Lung (tissue), 16 donors: Measurements from ENCODE around the gene LRPAP1. TPM values are rescaled to one million over a fixed set of nuclear protein-coding genes. Genes with fewer than 3 reads are reported as not detected.
A peak's percentile ranks its signal among the peaks of the same experiment; 100 is the strongest.
"Not testable (repeated sequence)": the region's sequence is repeated elsewhere in the genome, so short reads cannot be mapped to it uniquely, and the experiment has no call there.

ENCODE experiments used
- ATAC-seq: fragments of 200-7000 bp; cut with Tn5 transposase; one replicate; pipeline ENCODE4 v1.9.1; 2020; ENCODE audit warnings: moderate number of reproducible peaks; ENCODE audit not compliant: insufficient read depth, low FRiP score
- DNase-seq, 3 donors: peaks; one replicate each; pipeline ENCODE4 v3.0.0-alpha.2; 2013 to 2017
- H3K27ac ChIP-seq, 2 donors: one replicate each; pipeline ENCODE4 v1.5.1; 2013; ENCODE audit warnings: mild to moderate bottlenecking in 2 of 2, moderate library complexity in 2 of 2, control low read depth in 1 of 2, inconsistent platforms in 1 of 2, low read depth in 1 of 2, low read length in 1 of 2
- H3K27me3 ChIP-seq, 3 donors: one replicate each; pipeline ENCODE4 v1.5.1; 2013; ENCODE audit warnings: low read length in 2 of 3; ENCODE audit not compliant: control insufficient read depth in 3 of 3, insufficient read depth in 3 of 3
- H3K36me3 ChIP-seq, 4 donors: one replicate each; pipeline ENCODE4 v1.5.1; 2013; ENCODE audit warnings: low read length in 4 of 4, mild to moderate bottlenecking in 1 of 4, moderate library complexity in 1 of 4; ENCODE audit not compliant: control insufficient read depth in 4 of 4, insufficient read depth in 4 of 4
- H3K4me1 ChIP-seq, 5 donors: one replicate each; pipeline ENCODE4 v1.5.1; 2013; ENCODE audit warnings: low read length in 5 of 5, mild to moderate bottlenecking in 2 of 5, moderate library complexity in 1 of 5; ENCODE audit not compliant: control insufficient read depth in 5 of 5, insufficient read depth in 5 of 5
- H3K4me3 ChIP-seq: one replicate; pipeline ENCODE4 v1.5.1; 2013; ENCODE audit warnings: mild to moderate bottlenecking, control low read depth, moderate library complexity
- H3K9ac ChIP-seq, 2 donors: one replicate each; pipeline ENCODE4 v1.5.1; 2013; ENCODE audit warnings: low read length in 2 of 2, control low read depth in 1 of 2; ENCODE audit not compliant: insufficient read depth in 1 of 2
- H3K9me3 ChIP-seq, 4 donors: one replicate each; pipeline ENCODE4 v1.5.1; 2013; ENCODE audit warnings: low read length in 3 of 4, mild to moderate bottlenecking in 1 of 4, moderate library complexity in 1 of 4; ENCODE audit not compliant: control insufficient read depth in 4 of 4, insufficient read depth in 3 of 4
- WGBS, 2 donors: extraction: QIAGEN DNeasy Blood & Tissue Kit; methylation state at CpG; one replicate each; pipeline ENCODE4 v1.1.7; 2013; 5-methylcytosine and 5-hydroxymethylcytosine counted together
- long read RNA-seq, 5 donors: transcript quantifications; one replicate each; lab custom pipeline, GENCODE V29; 2026
- polyA plus RNA-seq, 2 donors: library from polyadenylated mRNA; stranded (reverse); fragments of 200-250 nt; gene quantifications; one replicate each; pipeline ENCODE4 v1.2.1, GENCODE V29; 2013
- total RNA-seq, 2 donors: library from RNA; depleted of rRNA in 1 of 2; stranded (reverse); fragments of >200 nt in 1 of 2; gene quantifications; one replicate each; pipeline ENCODE4 v1.2.1, GENCODE V29; 2014 to 2021
- TF ChIP-seq, protein P1 (sequence below): IDR thresholded peaks from 2 replicates; pipeline ENCODE4 v1.5.1; 2012; ENCODE audit warnings: mild to moderate bottlenecking; ENCODE audit errors: control extremely low read depth, extremely low read depth
- donor health status: control.
- donor health status: control.
- donor health status: Bipolar disorder and iron deficiency.
- donor health status: healthy.
- donor health status: DM: yes; HTN: yes; CAD: no.

The LRPAP1 gene
- total RNA-seq (100 to 1,000 TPM; 177 to 238 TPM), polyA plus RNA-seq (100 to 1,000 TPM in 1 of 2 donors, 10 to 100 TPM in 1; 46.1 to 289 TPM)
- long read RNA-seq, donor 1, full-length matches to known transcripts, result 45 of 56 reads
- long read RNA-seq, donor 1, partial matches to known transcripts, result 11 of 56 reads
- long read RNA-seq, donor 1, other reads (novel, unspliced or antisense), result 0 of 56 reads
- long read RNA-seq, donor 2, full-length matches to known transcripts, result 12 of 12 reads
- long read RNA-seq, donor 2, partial matches to known transcripts, result 0 of 12 reads
- long read RNA-seq, donor 2, other reads (novel, unspliced or antisense), result 0 of 12 reads
- long read RNA-seq, donor 3, full-length matches to known transcripts, result 27 of 27 reads
- long read RNA-seq, donor 3, partial matches to known transcripts, result 0 of 27 reads
- long read RNA-seq, donor 3, other reads (novel, unspliced or antisense), result 0 of 27 reads
- long read RNA-seq, donor 4, full-length matches to known transcripts, result 10 of 10 reads
- long read RNA-seq, donor 4, partial matches to known transcripts, result 0 of 10 reads
- long read RNA-seq, donor 4, other reads (novel, unspliced or antisense), result 0 of 10 reads
- long read RNA-seq, donor 5, full-length matches to known transcripts, result 38 of 38 reads
- long read RNA-seq, donor 5, partial matches to known transcripts, result 0 of 38 reads
- long read RNA-seq, donor 5, other reads (novel, unspliced or antisense), result 0 of 38 reads

DNA sequence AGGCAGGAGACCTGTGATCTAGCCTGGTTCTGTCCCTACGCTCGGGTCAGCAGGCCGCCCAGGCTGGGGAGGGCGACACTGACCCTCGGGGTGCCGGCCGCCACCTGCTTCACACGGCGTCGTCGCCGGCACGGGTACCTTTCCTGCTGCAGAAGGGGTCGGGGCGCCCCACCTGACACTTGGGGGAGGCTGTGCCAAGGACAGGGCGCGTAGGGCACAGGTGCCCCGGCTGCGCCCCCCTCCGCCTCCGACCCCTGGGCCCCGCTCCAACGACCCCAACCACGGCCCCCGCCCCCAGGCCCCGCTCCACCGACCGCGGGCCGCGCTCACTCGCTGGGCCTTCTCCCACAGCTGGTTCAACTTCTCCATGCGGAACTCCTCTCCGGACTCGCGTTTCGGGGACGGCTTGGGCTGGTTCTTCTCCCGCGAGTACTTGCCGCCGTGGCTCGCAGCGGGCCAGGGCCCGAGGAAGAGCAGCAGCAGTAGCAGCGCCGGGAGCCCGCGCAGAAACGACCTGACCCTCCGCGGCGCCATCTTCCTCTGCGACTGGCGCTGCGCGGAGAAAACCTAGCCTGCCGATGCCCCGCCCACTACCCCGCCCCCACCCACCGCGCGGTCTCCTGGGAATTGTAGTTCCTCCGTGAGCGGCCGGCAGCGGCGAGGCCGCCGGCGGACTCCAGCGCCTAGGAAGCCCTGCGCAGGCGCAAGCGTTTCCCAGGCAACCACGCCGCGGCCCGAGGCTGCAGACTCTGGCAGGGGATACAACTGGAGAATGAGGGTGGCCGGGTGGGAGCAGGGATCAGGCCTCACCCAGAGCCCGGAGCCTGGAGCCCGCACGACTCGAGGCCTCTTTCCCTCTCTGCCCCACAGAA lies at the start of gene LRPAP1:
Gene LRPAP1, minus strand, starts transcription at position 544 of the 872 bp plus-strand sequence. Its CDS starts 10 bp downstream, at position 534.
- peak; percentile 95 for ATAC-seq
- H3K27ac ChIP-seq, result peak within 1 kb of the TSS; percentile 63 to 87
- no peaks in the 10 kb centered on the region for H3K9me3 ChIP-seq
- H3K4me3 ChIP-seq, result peak within 1 kb of the TSS; percentile 85
- WGBS, 2 donors, result 0 to 1% methylated on average over 76 to 84 of the region's 84 CpGs
- H3K36me3 ChIP-seq, result peaks cover 0 to 11% (median 4%) of the 10 kb centered on the region in 4 donors
- peak; percentile 95 to 96 (median 96) for DNase-seq
- H3K4me1 ChIP-seq, result peaks cover 0 to 31% (median 19%) of the 10 kb centered on the region in 5 donors
- TF ChIP-seq, protein P1, sequence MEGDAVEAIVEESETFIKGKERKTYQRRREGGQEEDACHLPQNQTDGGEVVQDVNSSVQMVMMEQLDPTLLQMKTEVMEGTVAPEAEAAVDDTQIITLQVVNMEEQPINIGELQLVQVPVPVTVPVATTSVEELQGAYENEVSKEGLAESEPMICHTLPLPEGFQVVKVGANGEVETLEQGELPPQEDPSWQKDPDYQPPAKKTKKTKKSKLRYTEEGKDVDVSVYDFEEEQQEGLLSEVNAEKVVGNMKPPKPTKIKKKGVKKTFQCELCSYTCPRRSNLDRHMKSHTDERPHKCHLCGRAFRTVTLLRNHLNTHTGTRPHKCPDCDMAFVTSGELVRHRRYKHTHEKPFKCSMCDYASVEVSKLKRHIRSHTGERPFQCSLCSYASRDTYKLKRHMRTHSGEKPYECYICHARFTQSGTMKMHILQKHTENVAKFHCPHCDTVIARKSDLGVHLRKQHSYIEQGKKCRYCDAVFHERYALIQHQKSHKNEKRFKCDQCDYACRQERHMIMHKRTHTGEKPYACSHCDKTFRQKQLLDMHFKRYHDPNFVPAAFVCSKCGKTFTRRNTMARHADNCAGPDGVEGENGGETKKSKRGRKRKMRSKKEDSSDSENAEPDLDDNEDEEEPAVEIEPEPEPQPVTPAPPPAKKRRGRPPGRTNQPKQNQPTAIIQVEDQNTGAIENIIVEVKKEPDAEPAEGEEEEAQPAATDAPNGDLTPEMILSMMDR, result no peak
- H3K9ac ChIP-seq, result peak within 1 kb of the TSS; percentile 5 to 79
- H3K27me3 ChIP-seq, result no peaks in the 10 kb centered on the region

DNA sequence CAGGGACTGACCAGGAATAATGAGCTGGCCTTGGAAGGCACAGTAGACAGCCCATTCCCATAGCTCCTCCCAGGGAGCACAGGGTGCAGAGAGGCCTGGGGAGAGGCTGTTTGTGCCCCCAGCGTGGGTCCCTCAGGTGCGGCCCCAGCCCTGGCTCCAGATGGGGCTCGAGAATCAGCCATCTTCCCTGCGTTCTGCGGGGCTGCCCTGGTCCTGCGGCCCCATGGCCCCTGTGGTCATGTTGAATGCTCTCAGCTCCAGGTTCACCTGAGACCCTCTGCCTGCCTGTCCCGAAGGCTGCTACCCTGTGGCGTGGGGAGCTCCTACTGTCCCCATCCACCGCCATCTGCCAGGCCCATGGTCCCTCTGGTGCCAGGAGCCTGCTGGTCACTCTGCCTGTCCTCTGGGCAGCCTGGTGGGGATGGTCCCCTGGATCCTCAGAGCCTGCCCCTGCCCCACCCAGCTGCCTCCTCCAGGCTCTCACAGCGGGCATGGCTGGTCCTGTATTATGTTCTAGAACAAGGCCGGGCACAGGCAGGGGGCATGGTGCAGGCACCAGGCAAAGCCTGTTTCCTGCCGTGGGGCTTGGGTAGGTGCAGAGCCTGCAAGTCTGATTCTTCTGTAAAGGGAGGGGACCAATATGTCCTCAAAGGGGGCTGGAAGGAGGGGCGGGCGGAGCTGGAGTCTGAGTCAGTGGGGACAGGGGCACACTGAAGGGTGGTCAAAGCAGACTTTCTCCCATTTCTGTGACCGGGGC lies 49.3 kb upstream of the LRPAP1 start:
- H3K36me3 ChIP-seq, H3K27ac ChIP-seq, DNase-seq, H3K9me3 ChIP-seq, H3K4me1 ChIP-seq, H3K27me3 ChIP-seq, H3K4me3 ChIP-seq, ATAC-seq, H3K9ac ChIP-seq: not testable (repeated sequence)
- 90 to 95% methylated on average over 13 to 15 of the region's 15 CpGs for WGBS, 2 donors

- not testable (repeated sequence) for H3K27ac ChIP-seq, H3K4me1 ChIP-seq, H3K9me3 ChIP-seq, H3K9ac ChIP-seq, H3K27me3 ChIP-seq, H3K36me3 ChIP-seq, H3K4me3 ChIP-seq, ATAC-seq, DNase-seq
- 87 to 89% methylated on average over 9 of the region's 9 CpGs for WGBS, 2 donors
Observed at GRCh38 chr4:3580859-3581258, 48.6 kb upstream of the LRPAP1 start.

GRCh38 chr4:3578527-3579144 lies 46.4 kb upstream of the LRPAP1 start:
- DNase-seq, result not testable (repeated sequence)

GRCh38 chr4:3578052-3578451 lies 45.8 kb upstream of the LRPAP1 start:
- not testable (repeated sequence) for ATAC-seq, H3K4me3 ChIP-seq, H3K9me3 ChIP-seq, H3K4me1 ChIP-seq, H3K27me3 ChIP-seq, H3K27ac ChIP-seq, H3K9ac ChIP-seq, DNase-seq, H3K36me3 ChIP-seq
- WGBS, 2 donors, result 81 to 96% methylated on average over 3 of the region's 3 CpGs

More at GRCh38 chr4:3578527-3579144, 46.4 kb upstream of the LRPAP1 start:
- H3K27me3 ChIP-seq, H3K36me3 ChIP-seq, H3K4me3 ChIP-seq, H3K9me3 ChIP-seq, H3K9ac ChIP-seq, H3K4me1 ChIP-seq, ATAC-seq, H3K27ac ChIP-seq: not testable (repeated sequence)
- WGBS, 2 donors, result 76 to 79% methylated on average over 3 of the region's 4 CpGs

- H3K9me3 ChIP-seq, H3K36me3 ChIP-seq, H3K27ac ChIP-seq, H3K4me1 ChIP-seq, H3K9ac ChIP-seq, H3K27me3 ChIP-seq, H3K4me3 ChIP-seq, ATAC-seq, DNase-seq: not testable (repeated sequence)
- WGBS, 2 donors, result 62 to 71% methylated on average over 11 of the region's 11 CpGs
Observed at GRCh38 chr4:3577208-3577892, 45.1 kb upstream of the LRPAP1 start.
